GM15510 (cell line): Measurements from ENCODE around the gene MMP20.

ENCODE experiments used
- POLR2A ChIP-seq: IDR thresholded peaks from 3 replicates; pipeline ENCODE4 v1.6.1; 2011; ENCODE audit warnings: borderline replicate concordance; ENCODE audit not compliant: insufficient read length; ENCODE audit errors: extremely low read depth

Gene MMP20

DNA sequence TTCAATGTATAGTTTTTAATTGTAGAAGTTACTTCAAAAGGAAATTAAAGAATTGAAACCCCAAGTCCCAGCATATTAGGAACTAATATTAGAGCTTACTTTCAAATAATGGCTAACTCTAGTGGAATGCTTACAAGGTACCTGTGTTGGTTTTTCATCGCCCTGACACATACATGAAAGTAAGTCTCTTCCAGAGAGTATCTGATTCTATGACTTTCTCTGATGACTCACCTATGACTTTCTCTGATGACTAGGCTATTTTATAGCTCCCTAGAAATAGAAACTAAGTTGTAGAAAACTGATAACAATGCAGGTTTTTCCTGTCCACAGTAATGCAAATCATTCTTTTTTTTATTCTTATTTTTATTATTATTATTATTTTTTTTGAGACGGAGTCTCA is 61.0 kb downstream of the MMP20 start:
- no peak for TF ChIP-seq POLR2A

DNA sequence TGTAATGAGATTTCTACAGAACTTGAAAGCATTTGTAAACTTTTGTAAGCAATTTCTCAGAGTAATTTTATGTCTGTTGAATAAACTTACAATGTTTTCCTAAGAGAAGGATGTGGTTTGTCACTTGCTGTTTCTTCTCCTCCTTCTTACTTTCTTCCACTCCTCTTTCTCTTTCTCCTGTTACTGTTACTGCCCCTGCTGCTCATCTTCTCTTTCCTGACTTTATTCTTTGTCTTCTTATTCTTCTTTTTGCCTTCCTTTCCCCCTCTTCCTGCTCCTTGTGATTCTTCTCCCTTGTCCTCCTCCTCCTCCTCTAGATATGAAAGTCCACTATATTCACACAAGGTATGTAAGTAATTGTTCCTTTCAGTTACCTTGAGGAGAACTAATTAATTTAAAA is 63.5 kb downstream of the MMP20 start:
- no peak for TF ChIP-seq POLR2A

DNA sequence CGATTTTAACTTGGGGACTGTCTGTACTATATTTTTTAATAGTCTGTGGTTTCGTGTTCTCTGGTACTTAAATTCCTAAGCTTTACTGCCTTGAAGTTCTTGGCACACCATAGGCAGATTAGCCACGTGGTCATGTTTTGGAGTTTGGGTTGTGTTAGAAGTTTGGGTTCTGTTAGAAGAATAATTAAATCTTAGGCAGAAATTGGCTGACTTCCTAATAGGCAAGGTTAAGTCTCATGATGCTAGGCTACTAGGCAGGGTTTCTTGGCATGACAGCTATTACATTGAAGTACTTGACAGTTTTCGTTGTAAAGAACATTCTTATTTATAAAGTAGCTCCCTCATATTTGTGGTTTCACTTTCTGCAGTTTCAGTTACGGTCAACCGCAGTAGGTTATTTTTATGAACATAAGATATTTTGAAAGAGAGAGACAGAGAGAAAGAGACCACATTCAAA is 64.5 kb downstream of the MMP20 start:
- TF ChIP-seq POLR2A = no peak

DNA sequence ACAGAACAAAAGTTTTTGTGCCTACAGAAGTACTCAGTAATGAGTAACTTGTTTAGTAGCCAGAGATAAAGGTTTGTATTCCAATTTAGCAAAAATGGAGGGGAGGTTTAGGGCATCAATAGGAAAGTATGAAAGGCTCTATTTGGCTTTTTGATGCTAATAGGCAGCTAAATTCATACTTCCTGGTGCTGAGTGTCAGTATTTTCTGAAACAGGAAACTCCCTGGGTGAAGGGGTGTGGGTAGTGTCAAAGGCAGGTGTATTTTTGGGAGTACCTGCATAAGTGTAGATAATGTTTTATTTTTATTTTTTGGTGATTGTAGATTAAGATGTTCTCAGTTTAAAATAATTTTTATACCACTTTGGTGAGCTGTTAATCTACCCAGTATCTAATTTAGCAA is 65.3 kb downstream of the MMP20 start:
- no peak for TF ChIP-seq POLR2A

DNA sequence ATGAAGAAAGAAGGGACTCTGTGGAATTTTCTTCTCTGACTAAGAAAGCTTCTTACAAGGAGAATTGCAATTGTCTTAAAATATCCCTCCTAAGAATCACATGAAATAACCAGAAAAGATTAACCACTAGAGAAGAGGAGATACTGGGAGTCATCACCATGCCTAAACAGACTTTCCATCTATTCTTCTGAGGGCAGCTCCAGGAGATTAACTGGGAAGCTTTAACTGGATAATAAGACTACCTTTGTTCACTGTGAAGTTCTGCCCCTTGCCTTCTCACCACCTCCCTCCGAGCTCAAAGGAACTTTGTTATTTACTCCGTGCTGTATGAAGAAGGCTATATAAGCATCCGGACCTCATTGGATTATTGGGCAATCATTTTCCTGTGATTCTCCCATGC is 70.0 kb downstream of the MMP20 start:
- TF ChIP-seq POLR2A = no peak

DNA sequence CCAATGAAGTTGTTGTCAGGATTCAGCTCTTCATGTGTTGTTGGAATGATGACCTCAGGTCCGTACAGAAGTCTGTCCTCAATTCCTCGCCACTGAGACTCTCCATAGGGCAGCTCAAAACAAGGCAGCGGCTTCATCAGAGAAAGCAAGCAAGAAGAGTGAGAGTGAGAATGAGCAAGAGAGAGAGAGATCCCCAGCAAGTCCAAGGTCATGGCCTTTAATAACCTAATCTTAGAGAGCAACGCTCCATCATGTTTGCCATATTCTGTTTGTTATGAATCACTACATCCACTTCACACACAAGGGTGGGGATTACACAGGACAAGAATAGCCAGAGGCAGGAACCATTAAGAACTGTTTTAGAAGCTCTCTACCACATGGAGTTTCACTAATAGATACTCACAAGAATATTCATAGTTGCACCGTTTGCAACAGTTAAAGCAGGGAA is 71.3 kb downstream of the MMP20 start:
- TF ChIP-seq POLR2A = no peak

DNA sequence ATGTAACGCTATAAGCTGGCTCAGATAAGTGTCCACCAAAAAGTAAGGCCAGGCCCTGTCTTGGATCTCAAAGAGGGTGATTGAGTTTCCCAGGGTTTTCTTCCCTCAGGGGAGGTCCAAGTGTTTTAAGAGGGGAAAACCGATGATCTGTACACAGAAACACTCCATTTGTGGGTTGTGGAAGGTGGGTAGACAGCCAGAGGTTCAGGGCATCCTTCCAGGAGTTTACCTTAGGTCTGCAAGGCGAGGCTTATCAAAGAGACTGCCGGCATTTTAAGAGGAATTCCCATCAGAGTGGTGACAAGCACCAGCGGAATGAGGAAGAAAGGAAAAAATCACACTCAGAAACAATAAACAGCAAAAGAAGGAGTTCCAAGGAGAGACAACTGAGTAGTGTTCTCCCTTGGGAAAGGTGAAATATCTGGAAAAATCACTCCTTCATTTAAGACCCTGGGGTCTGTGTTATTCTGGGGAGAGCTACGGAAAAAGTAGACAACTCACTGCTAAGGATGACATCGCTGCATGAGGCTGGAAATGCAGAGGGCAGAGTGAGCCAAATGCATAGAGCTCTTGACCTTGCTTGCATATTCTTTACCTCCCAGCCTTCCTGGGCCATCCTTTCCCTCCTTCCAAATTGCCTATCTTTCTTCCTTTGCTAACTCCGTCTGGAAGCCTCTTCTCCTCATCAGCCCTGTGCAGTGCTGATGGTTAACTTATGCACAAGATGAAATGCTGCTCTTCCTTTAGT is 72.5 kb downstream of the MMP20 start:
- no peak for TF ChIP-seq POLR2A

DNA sequence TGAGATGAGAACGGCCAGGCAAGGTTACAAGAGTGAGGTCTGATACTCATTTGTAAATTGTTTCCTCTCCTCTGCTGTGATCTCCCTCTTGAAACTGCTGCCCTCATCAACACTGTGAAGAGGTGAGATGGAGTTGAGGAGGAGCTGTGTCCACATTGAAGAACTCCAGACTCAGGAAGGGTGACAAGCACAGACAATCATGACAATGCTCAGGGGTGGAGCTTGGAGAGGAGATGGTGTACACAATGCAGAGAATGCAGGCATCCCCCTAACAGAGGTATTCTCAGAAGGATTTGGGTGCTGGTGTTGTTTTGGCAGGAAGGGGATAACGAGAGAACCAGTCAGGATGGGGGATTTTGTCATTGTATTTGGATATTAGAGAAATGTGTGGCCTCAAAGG is 73.1 kb downstream of the MMP20 start:
- TF ChIP-seq POLR2A = no peak

DNA sequence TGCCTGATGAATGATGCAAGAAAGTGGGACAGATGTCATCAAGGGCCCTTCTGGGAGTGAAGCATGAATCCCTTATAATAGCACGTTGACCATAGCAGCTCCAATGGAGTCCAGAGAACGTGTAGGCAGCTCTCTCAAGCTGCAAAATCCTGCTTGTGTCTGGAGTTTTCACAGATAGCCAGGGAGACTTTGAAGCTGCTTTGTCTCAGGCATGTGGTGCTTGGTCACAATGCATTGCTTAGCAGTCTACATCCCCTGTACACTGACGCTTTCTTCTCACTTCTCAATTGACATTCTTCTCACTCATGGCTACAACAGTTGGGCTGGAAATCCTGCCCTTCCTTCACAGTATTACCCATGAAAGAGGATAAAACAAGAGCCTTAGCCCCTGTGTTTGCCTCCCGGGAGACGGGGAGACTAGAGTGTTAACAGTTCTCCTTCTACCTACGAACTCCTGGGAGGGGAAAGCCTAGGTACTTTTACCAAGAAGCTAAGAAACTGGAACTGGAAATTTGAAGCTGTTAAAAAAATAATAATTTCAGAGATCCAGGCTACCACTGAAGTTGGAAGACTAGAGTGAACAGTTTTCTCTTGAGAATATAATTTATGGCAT is 73.9 kb downstream of the MMP20 start:
- TF ChIP-seq POLR2A = no peak

DNA sequence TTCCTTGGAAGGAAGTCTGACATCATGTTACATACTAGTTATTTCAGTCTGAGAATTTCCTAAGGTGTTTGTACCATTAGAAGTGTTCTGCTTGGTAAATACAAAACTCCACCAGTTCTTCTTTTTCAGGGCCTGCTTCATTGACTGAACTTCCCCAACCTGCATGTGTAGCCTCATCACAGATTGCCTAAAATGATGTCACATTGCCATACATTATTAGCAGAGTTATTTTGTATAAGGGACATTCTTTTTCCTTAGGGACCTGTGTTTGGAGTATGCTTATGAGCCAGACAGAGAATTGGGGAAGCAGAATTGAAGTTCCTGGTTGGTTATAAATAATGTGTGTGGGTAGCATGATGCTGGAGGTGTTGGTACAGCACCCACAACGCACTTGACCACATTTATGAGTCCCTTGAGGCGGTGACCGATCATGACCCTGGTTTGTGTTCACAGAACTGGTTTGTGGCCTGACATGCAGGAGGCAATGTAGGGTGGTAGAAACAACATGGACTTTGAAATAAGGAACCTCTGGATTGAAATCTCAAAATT is 78.1 kb downstream of the MMP20 start:
- no peak for TF ChIP-seq POLR2A

DNA sequence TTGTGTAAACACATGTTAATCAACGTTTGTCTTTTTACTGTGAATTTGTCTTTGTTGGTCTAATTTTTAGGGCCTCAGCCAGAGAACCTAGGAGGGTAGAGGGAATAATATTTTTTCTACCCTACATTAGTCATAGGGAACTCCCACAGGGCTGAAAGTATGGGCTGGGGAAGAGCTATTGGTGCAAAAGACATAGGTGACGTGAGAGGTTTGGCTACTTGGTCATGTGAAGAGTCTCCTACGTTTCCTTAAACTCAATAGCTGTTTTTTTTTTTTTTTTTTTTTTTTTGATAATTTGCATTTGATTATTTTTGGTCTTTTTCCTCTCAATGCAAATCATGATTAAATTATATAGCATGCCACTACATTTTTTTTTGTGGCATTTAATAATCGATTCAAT is 78.7 kb downstream of the MMP20 start:
- TF ChIP-seq POLR2A = no peak

DNA sequence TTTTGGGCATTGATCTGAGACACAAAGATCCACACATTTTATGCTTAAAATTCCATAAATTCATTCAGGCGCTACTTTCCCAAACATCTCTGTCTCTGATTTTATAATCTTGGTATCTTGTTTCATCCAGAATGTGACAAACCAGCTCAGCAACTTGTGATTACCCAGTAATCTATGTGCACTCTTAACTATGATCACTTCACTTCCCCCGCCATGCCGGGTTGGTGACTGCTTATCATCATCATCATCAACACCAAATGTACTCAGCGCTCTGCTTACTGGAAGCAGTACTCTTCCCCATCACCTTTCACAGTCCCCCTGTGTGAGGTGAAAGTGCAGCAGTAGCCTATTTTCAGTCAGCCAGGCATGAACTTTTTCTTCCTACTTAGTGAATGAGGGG is 79.4 kb downstream of the MMP20 start:
- no peak for TF ChIP-seq POLR2A

DNA sequence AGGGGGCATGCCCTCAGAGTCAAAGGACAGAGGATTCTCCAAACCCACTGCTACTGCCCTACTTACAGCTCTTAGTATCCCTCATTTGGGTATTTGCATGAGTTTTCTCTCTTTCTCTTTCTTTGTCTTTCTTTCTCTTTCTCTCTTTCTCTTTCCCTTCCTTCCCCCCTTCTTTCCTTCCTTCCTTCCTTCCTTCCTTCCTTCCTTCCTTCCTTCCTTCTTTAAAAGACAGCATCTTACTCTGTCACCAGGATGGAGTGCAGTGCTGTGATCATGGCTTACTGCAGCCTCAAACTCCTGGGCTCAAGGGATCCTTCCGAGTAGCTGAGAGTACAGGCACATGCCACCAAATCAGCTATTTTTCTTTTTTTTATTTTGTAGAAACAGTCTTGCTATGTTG is 80.5 kb downstream of the MMP20 start:
- no peak for TF ChIP-seq POLR2A

DNA sequence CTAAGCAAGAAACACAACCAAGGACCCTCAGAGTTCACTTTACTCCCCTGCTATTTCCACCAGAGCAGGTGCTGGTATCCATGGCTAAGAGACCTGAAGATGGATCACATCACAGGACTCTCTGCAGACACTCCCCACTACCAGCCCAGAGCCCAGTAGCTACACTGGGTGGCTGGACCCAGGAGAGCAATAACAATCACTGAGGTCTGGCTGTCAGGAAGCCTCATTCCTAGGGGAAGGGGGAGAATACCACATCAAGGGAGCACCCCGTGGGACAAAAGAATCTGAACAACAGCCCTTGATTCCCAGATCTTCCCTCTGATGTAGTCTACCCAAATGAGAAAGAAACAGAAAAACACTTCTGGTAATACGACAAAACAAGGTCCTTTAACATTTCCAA is 85.6 kb downstream of the MMP20 start:
- no peak for TF ChIP-seq POLR2A

DNA sequence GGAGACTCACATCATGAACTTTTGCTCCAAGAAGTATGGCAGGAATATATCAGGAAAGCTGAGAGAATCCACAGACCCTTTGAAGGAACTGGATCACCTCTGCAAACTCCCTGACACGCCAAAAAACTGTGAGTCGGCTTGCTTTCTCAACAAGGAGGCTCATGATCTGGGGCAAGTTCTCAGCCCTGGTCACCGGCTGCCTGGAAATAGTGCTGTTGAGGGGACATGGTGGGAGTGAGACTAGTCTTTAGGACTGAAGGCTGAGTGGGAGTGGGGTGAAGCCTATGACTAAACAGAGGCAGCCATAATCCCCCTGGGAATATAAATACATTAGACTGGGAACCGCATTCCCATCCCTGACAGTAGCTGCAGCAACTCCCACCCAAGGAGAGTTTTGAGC is 86.2 kb downstream of the MMP20 start:
- TF ChIP-seq POLR2A = no peak
